GM08714 (cell line): ENCODE results near the gene HCFC1R1.

Experiments used
- H3K4me3 ChIP-seq: fragments of 200-500 bp; sonication (Bioruptor generic); 2 replicates; pipeline ENCODE4 v1.5.1; 2014; ENCODE audit warnings: mild to moderate bottlenecking, low read length, inconsistent platforms
- ZNF274 ChIP-seq: IDR thresholded peaks from 2 replicates; pipeline ENCODE4 v1.6.1; 2012; ENCODE audit warnings: mild to moderate bottlenecking, low read depth, low read length

Gene HCFC1R1

GRCh38 chr16:3021449-3022207 lies 2.1 kb downstream of the HCFC1R1 start:
- H3K4me3 ChIP-seq, result peak overlapping the region; percentile 20; the same call in 1 of the 2 replicates
- TF ChIP-seq ZNF274, result no peak

DNA sequence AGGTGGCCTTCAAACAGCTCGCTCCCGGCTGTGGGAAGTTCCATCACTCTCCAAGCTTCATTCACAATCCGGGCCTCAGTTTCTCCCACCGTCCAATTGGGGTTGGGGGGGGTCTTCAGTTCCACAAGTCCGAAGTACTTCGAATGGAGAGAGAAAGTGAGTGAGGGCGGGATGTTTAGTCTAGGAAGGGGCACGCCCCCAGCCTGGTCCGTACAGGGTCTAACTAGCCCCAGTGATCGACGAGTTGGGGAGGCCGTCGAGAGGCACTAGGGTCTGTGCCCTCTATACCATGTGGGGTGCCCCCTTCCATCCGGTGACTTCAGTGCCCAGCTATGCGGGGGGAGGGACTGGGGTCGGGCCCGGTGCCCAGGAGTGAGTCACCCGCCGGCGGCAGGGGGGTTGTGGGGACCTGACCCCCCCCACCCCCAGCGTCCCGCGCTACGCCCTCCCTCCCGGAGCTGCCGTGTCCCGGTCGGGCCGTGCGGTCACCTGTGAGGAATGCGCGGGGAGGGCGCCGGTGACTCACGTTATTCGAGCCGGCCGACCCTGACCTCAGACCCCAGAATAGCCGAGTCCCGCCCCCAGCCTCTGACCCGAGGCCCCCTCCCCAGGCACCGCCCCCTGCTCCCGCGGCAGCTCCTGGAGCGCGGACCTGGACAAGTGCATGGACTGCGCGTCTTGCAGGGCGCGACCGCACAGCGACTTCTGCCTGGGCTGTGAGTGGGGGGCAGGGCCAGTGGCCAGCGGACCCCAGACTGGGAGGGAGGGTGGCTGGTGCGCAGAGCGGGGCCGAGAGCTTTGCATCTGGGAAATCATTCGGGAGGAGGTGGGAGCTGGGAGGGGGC lies 2.9 kb downstream of the HCFC1R1 start:
- TF ChIP-seq ZNF274, result no peak
- peak overlapping the region; percentile 29; the same call in 1 of the 2 replicates for H3K4me3 ChIP-seq

GRCh38 chr16:3020247-3020603 lies 3.5 kb downstream of the HCFC1R1 start, which contains the start of gene TNFRSF12A:
TNFRSF12A (plus strand) TSS chr16:3020368; CDS start chr16:3020398, 30 bp downstream.
- H3K4me3 ChIP-seq, result peak within 1 kb of the TSS; percentile 53; the same call in 1 of the 2 replicates
- TF ChIP-seq ZNF274, result no peak

DNA sequence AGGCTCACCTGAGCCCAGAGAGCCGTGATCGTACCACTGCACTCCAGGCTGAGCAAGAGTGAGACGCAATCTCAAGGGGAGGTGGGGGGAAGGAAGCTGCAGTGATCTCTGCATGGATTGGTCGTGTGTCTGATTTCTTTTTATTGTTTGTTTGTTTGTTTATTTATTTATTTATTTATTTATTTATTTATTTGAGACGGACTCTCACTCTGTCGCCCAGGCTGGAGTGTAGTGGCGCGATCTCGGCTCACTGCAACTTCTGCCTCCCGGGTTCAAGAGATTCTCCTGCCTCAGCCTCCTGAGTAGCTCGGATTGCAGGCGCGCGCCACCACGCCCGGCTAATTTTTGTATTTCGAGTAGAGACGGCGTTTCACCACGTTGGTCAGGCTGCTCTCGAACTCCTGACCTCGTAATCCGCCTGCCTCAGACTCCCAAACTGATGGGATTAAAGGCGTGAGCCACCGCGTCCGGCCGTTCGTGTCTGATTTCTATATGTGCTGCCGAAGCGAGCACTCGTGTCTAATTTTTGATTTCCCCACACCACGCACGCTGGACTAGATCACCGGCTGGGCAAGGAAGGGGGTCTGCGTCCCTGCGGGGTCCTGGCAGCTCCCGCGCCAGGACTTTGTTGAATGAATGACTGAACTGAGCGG lies 4.0 kb downstream of the HCFC1R1 start:
- TF ChIP-seq ZNF274, result no peak
- peak overlapping the region; percentile 53; the same call in 1 of the 2 replicates for H3K4me3 ChIP-seq

GRCh38 chr16:3017794-3018506 lies 5.8 kb downstream of the HCFC1R1 start, which contains the start of gene CLDN6:
CLDN6 (minus strand) TSS chr16:3018183; CDS start chr16:3016021, 2,162 bp downstream.
- no peak for TF ChIP-seq ZNF274
- no peak within 1 kb of the TSS for H3K4me3 ChIP-seq

- no peak overlapping the region for H3K4me3 ChIP-seq
- TF ChIP-seq ZNF274, result no peak
These were observed 6.4 kb downstream of the HCFC1R1 start for GRCh38 chr16:3017344-3017743.

DNA sequence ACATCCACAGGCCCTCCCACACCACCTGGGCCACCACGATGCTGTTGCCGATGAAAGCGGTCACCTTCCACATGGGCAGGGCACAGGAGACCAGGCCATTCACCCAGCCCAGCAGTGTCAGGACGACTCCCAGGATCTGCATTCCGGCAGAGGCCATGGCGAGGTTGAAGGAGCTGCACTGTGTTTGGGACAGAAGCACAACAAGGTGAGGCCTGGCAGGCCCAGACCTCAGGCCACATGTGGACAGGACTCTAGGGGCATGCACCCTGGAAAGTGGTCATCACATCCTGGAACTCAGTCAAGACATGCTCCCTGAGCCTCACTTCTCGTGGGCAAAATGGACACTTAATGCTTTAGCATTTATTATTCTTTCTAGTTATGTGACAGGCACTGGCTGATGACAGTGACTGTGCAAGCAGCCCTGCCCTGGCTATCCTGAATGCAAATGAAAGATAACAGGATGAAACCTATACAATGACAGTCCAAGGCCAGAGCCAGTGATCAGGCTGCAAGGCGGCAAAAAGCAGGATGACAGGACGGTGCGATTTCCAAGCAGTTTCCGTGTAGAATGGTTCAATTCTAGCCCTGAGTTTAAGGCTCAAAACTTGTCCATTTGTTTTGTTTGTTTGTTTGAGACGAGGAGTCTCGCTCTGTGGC lies 7.7 kb downstream of the HCFC1R1 start:
- TF ChIP-seq ZNF274, result no peak
- H3K4me3 ChIP-seq, result no peak overlapping the region

DNA sequence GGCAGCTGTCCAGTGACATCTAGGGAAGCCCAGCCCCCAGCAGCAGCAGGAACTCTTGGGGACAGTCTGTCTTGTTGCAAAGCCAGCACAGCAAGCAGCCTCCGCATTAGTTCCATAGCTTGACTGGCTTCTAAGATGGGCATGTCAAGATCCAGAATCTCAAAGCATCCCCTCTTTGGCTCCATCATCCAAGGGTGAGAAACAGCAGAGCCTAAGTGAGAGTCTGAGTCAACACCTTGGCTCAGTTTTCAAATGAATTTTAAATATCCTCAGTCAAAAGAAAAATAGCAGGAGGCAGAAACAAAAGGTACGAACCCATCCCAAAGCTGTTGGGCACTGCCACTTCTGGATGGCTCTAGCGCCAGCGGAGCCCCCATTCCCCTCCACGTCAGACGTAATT lies 8.8 kb downstream of the HCFC1R1 start:
- no peak for TF ChIP-seq ZNF274
- no peak overlapping the region for H3K4me3 ChIP-seq

DNA sequence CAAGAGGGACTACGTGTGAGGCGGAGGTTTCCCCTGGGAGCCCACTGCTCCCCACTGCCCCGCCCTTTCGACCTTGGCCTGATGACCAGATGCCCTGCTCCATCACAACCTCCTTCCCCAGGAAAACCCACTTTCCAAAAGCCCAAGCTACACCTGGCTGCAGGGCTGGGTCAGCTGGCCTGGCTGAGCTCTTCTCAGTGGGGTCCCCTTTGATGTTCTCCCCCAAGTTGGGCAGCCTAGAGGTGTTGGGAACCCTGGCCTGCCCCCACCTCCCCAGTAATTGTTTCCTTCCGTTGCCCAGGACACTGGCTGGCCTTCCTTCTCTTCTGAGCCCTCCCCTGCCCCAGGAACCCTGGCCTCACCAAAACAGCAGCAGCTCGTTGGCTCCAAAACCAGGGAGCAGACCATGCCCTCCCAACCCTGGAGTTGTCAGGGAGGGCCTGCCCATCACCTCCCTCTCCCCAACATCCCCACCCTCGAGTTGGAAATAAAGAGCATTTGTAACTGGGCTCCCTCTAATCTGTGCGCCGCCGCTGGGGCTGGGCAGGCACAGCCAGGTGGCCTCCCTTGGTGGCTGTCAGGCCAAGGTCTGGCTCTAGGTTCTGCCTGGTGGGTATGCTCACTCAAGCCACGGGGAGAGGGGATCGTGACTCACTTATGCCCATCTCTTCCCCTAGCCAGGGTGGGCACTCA lies 9.6 kb downstream of the HCFC1R1 start:
- no peak overlapping the region for H3K4me3 ChIP-seq
- TF ChIP-seq ZNF274, result no peak

- TF ChIP-seq ZNF274, result no peak
- no peak overlapping the region for H3K4me3 ChIP-seq
These were observed 10.2 kb downstream of the HCFC1R1 start for GRCh38 chr16:3013491-3013951.

- no peak within 1 kb of the TSS for H3K4me3 ChIP-seq
- TF ChIP-seq ZNF274, result no peak
These were observed 10.8 kb downstream of the HCFC1R1 start, which contains the start of gene CLDN9 for GRCh38 chr16:3012828-3013420. CLDN9 (plus strand) TSS chr16:3012923; CDS start chr16:3013363, 440 bp downstream.

DNA sequence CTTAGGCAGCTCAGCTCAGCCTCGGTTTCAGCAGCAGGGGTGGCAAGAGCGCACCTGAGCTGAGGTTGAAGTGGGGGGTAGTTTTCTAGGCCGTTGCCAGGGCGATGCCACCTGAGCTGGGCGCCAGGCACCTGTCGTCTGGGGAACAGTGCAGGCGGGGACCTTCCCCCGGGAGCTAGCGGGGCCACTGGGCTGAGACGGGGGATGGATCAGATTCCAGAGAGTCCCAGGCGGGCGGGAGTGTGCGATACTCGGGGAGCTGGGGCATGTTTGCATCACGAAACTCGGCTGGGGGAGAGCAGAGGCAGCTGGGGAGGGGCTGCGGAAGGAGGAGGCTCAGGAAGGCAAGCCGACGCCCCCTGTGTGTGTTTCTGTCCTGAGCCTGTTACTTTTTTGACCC lies 11.5 kb downstream of the HCFC1R1 start:
- H3K4me3 ChIP-seq, result no peak overlapping the region
- TF ChIP-seq ZNF274, result no peak
